GM18519 (cell line): ENCODE data around the gene CHRM1.
"Not testable (repeated sequence)": the region's sequence is repeated elsewhere in the genome, so short reads cannot be mapped to it uniquely, and the experiment has no call there.

Experiments
- ATAC-seq: cut with Tn5 transposase; IDR thresholded peaks from one replicate; pipeline ENCODE4 v1.9.1; 2021; ENCODE audit warnings: mild to moderate bottlenecking, moderate library complexity; ENCODE audit not compliant: unreplicated experiment, low FRiP score

Gene CHRM1

DNA sequence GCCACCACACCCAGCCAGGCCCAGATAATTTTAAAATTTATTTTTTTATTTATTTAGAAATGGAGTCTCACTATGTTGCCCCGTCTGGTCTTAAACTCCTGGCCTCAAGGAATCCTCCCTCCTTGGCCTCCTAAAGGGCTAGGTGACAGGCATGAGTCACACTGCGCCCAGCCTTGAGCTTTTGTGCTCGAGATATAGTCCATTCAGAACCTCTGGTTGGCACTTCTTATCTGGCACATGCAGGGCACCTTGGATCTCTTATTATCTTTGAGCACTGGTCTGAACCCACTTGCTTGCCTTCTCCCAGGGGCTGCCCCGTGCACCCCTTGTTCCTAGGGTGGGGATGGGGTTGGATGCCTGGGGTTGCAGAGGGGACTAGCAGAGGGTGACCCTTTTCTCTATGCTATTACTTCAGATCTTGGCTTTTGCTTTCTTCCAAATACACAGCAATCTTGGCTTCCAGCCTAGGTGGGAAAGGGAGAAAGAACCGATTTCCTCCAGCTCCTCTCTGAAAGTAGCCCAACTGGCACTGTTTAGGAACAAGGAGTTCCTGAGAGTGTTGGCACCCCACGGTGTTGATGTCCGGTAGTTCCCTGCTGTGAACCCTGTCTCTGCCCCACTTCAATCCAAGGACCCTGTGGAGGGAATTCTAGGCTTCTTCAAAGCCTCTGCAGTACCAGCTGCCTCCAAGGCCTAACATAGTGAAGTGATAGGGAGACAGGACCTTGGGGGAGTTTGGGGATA lies 41.8 kb downstream of the CHRM1 start:
- no peak for ATAC-seq

- no peak for ATAC-seq
Observed at GRCh38 chr11:62876712-62877111, 44.5 kb downstream of the CHRM1 start.

- no peak for ATAC-seq
Observed at GRCh38 chr11:62875698-62876478, 45.3 kb downstream of the CHRM1 start.

- ATAC-seq: no peak
Observed at GRCh38 chr11:62874851-62875250, 46.3 kb downstream of the CHRM1 start.

GRCh38 chr11:62865635-62866034 lies 55.5 kb downstream of the CHRM1 start:
- ATAC-seq: no peak

DNA sequence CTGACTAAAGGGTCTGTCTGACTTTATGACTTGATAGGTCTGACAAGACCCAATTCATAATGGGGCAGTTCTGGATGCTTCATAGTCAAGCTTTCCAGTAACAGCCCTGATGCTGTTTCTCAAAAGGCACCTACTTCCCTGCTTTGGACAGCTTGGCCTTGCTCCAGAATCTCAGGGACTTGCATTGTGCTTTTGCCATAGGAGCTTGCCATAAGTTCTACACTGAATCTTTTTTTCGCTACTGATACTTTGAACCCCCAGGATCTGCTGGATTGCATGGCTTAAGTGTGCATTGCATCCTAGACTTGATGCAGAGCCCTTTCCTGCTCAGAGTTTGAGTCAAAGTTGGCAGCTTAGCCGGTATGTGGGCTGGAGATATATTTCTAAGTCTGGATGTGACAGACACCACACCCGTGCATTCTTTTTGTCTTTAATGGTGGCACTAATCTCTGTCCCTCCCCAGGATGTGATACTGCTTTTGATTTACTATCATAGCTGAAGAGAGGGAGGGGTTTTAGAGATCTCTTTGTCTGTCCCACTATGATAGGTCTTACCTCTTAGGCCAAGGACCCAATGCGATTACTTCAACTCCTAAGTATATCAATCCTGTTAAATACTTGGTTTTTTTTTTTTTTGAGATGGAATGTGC lies 57.4 kb downstream of the CHRM1 start:
- ATAC-seq: no peak

GRCh38 chr11:62861564-62862192 lies 59.5 kb downstream of the CHRM1 start:
- not testable (repeated sequence) for ATAC-seq

DNA sequence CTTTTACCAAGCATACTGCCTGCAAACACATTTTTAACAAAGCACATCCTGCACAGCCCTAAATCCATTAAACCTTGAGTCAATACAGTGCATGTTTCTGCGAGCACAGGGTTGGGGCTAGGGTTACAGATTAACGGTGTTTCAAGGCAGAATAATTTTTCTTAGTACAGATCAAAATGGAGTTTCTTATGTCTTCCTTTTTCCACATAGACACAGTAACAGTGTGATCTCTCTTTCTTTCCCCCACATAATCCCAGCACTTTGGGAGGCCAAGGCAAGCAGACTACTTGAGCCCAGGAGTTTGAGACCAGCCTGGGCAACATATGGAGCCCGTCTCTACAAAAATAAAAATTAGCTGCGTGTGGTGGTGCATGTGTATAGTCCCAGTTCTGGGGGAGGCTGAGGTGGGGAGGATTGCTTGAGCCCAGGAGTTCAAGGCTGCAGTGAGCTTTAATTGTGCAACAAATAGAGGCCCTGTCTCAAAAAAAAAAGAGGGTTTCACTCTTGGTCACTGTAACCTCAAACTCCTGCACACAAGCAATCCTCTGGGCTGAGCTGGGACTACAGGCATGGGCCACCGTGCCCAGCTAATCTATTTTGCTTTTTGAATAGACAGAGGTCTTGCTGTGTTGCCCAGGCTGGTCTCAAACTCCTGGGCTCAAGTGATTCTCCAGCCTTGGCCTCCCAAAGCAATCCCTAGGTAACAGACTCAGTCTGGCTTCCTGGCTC lies 60.2 kb downstream of the CHRM1 start:
- no peak for ATAC-seq

GRCh38 chr11:62859281-62859703 lies 61.9 kb downstream of the CHRM1 start:
- not testable (repeated sequence) for ATAC-seq
